Measurements from ENCODE around the gene VIT. TPM values are rescaled to one million over a fixed set of nuclear protein-coding genes. Genes with fewer than 3 reads are reported as not detected.

The VIT gene
- polyA plus RNA-seq, 1 of the 3 experiments (the other 2 are of a cell fraction), result not detected

- no peaks in the 10 kb centered on the region for H3F3A ChIP-seq (replicated peaks; ENCODE audit: insufficient read depth)
- ChIA-PET CTCF (interaction anchor here (0.6 to 1.7 kb wide), 5 partner anchors 33 to 380 kb away, joined by 3 to 5 read pairs (median 3); no protein-coding TSS in a partner anchor), POLR2A (no interaction called here)
- H3K27me3 ChIP-seq (ENCODE audit: insufficient read depth), result no peaks in the 10 kb centered on the region; the same call in 1 of the 2 replicates
- H3K4me1 ChIP-seq (ENCODE audit: control insufficient read depth in 1 of 2, insufficient read depth in 2 of 2, low read depth in 1 of 2, low read length in 1 of 2), result peaks cover 0 to 14% of the 10 kb centered on the region in 2 experiments; a peak in 2 of 4 replicates
- H2AFZ ChIP-seq (ENCODE audit: low read depth), result no peak overlapping the region
- WGBS (ENCODE audit: low lambda C conversion rate), result 24% methylated on average over 3 of the region's 3 CpGs
- H4K20me1 ChIP-seq (ENCODE audit: insufficient read depth), result no peaks in the 10 kb centered on the region
- H3K36me3 ChIP-seq (replicated peaks in 1 of 2; ENCODE audit: control insufficient read depth in 1 of 2, insufficient read depth in 2 of 2, low read length in 1 of 2), result no peaks in the 10 kb centered on the region
- H3K4me2 ChIP-seq, result no peak overlapping the region
- no peaks in the 10 kb centered on the region for H3K9me3 ChIP-seq
- no peak overlapping the region for H3K9ac ChIP-seq
- TF ChIP-seq RAD21 (IDR thresholded peaks at IDR 0.05; ENCODE audit: low read length) (no peak), EP300 (IDR thresholded peaks at IDR 0.05; ENCODE audit: borderline replicate concordance in 1 of 2, low read depth in 1 of 2, low read length in 1 of 2) (no peak), RXRA (IDR thresholded peaks at IDR 0.05; ENCODE audit: borderline replicate concordance, low read depth) (no peak), YY1 (IDR thresholded peaks at IDR 0.05; ENCODE audit: low read depth) (no peak), FOSL2 (IDR thresholded peaks at IDR 0.05; ENCODE audit: borderline replicate concordance, low read depth) (no peak), GATA2 (CRISPR knock-in tag; IDR thresholded peaks at IDR 0.05) (no peak), IRF3 (IDR thresholded peaks at IDR 0.05; ENCODE audit: low read depth, low read length) (no peak), RCOR1 (IDR thresholded peaks at IDR 0.05; ENCODE audit: low read length) (no peak)
- H3K79me2 ChIP-seq (ENCODE audit: insufficient read depth), result no peaks in the 10 kb centered on the region
- no peaks in the 10 kb centered on the region for H3K9me2 ChIP-seq
- no peak overlapping the region for H3K4me3 ChIP-seq (ENCODE audit: low read depth in 2 of 2, low read length in 1 of 2)
- no peak for DNase-seq
- peak overlapping the region in 1 of 2 experiments; percentile 88; a peak in 2 of 4 replicates for H3K27ac ChIP-seq (ENCODE audit: low read depth in 2 of 2, low read length in 1 of 2)
Measured at GRCh38 chr2:36732673-36733036, 36.1 kb downstream of the VIT start.

- 77% methylated on average over 3 of the region's 3 CpGs for WGBS (ENCODE audit: low lambda C conversion rate)
- Histone ChIP-seq H3K27me3 (ENCODE audit: insufficient read depth) (no peaks in the 10 kb centered on the region; the same call in 1 of the 2 replicates), H3K9ac (no peak overlapping the region), H3F3A (replicated peaks; ENCODE audit: insufficient read depth) (no peaks in the 10 kb centered on the region), H2AFZ (ENCODE audit: low read depth) (no peak overlapping the region), H4K20me1 (ENCODE audit: insufficient read depth) (no peaks in the 10 kb centered on the region), H3K79me2 (ENCODE audit: insufficient read depth) (no peaks in the 10 kb centered on the region), H3K4me1 (ENCODE audit: control insufficient read depth in 1 of 2, insufficient read depth in 2 of 2, low read depth in 1 of 2, low read length in 1 of 2) (peaks cover 0 to 14% of the 10 kb centered on the region in 2 experiments; a peak in 2 of 4 replicates), H3K9me2 (no peaks in the 10 kb centered on the region), H3K36me3 (replicated peaks in 1 of 2; ENCODE audit: control insufficient read depth in 1 of 2, insufficient read depth in 2 of 2, low read length in 1 of 2) (no peaks in the 10 kb centered on the region), H3K9me3 (no peaks in the 10 kb centered on the region), H3K27ac (ENCODE audit: low read depth in 2 of 2, low read length in 1 of 2) (peak overlapping the region in 1 of 2 experiments; percentile 88; a peak in 1 of 4 replicates), H3K4me2 (no peak overlapping the region), H3K4me3 (ENCODE audit: low read depth in 2 of 2, low read length in 1 of 2) (no peak overlapping the region)
- ChIA-PET CTCF (interaction anchor here (1.0 to 1.1 kb wide), 2 partner anchors 33 to 79 kb away, joined by 3 to 5 read pairs; no protein-coding TSS in a partner anchor), POLR2A (no interaction called here)
- no peak for DNase-seq
- TF ChIP-seq GABPA (IDR thresholded peaks at IDR 0.05; ENCODE audit: low read depth), result no peak
- TF ChIP-seq RFX5 (IDR thresholded peaks at IDR 0.05; ENCODE audit: low read length), result no peak
- TF ChIP-seq REST (IDR thresholded peaks at IDR 0.05; ENCODE audit: low read depth, low read length), result no peak
- no peak for TF ChIP-seq USF1 (IDR thresholded peaks at IDR 0.05; ENCODE audit: borderline replicate concordance, low read depth)
- TF ChIP-seq PBX3 (IDR thresholded peaks at IDR 0.05), result no peak
- no peak for TF ChIP-seq SIN3A (IDR thresholded peaks at IDR 0.05; ENCODE audit: borderline replicate concordance, low read depth, low read length)
- TF ChIP-seq RXRA (IDR thresholded peaks at IDR 0.05; ENCODE audit: borderline replicate concordance, low read depth), result no peak
- no peak for TF ChIP-seq FOXM1 (IDR thresholded peaks at IDR 0.05; ENCODE audit: low read depth)
- TF ChIP-seq MEF2A (IDR thresholded peaks at IDR 0.05; ENCODE audit: borderline replicate concordance, low read depth), result no peak
- TF ChIP-seq NRF1 (IDR thresholded peaks at IDR 0.05; ENCODE audit: low read depth, low read length), result no peak
- TF ChIP-seq GATA2 (CRISPR knock-in tag; IDR thresholded peaks at IDR 0.05), result no peak
- no peak for TF ChIP-seq CHD2 (IDR thresholded peaks at IDR 0.05; ENCODE audit: low read length, partially characterized antibody)
- TF ChIP-seq JUND (IDR thresholded peaks at IDR 0.05), result no peak
- no peak for TF ChIP-seq SMC3 (IDR thresholded peaks at IDR 0.05; ENCODE audit: low read depth, low read length)
- no peak for TF ChIP-seq NFIC (IDR thresholded peaks at IDR 0.05; ENCODE audit: borderline replicate concordance)
Measured at GRCh38 chr2:36733215-36733614, 36.7 kb downstream of the VIT start.

Measured in SK-N-SH (cell line).